ENCODE data around the gene TBX21.
A peak's percentile ranks its signal among the peaks of the same experiment; 100 is the strongest.

TBX21 gene

DNA sequence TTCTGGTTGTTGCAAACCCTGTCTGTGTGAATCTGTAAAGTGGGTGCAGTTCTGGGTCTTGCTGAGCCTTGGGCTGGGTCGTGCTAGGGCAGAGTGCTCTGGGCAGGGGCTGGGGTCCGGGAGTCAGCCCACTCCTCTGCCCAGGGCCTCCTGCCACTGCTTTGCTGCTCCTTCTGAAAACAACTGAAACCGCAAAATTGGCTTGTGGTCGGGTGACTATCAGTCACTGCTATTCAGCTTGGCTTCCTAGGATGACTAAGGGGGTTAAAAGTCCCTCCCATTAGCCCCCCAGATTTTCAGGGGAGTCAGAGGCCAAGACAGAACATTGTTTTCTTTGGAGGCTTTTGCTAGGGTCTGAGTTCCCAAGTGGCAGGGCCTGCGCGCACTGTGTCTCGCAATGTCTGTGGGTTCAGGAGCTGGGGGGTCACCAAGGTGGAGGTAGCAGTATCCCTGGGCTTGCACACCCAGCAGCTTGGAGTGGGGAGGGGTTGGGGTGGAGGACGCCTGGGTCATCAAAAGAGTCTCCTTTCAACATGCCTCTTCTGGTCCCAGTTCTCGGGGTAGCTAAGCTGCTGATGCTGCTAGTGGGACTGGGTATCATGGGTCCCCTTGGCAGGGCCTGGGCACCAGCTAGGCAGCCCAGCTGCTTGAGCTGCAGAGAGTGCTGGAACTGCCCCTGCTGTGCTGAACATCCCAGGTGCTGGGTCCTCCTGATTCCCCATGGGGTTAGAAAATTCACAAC, 13.5 kb upstream of the TBX21 start:
- H3K4me2 ChIP-seq (ENCODE audit: low read length), result no peak overlapping the region
- no peak overlapping the region for H2BK15ac ChIP-seq (replicated peaks; ENCODE audit: low read depth)
- H3K27ac ChIP-seq (ENCODE audit: low read depth, low read length), result no peak overlapping the region
- no peak overlapping the region for H3K9ac ChIP-seq (ENCODE audit: low read length)
- no peak overlapping the region for H3K23ac ChIP-seq (ENCODE audit: low read length)
- H3K79me1 ChIP-seq (ENCODE audit: low read length), result no peaks in the 10 kb centered on the region
- no peak overlapping the region for H3K18ac ChIP-seq (ENCODE audit: low read length)
- H2BK5ac ChIP-seq (ENCODE audit: low read length), result no peak overlapping the region
- H3K36me3 ChIP-seq (ENCODE audit: control insufficient read depth, insufficient read depth, low read length), result no peaks in the 10 kb centered on the region
- no peak overlapping the region for H2AK5ac ChIP-seq (ENCODE audit: low read length)
- DNase-seq, result no peak
- H3K56ac ChIP-seq (ENCODE audit: low read length), result no peak overlapping the region
- no peak overlapping the region for H3K4ac ChIP-seq (ENCODE audit: low read depth, low read length)
- H4K5ac ChIP-seq (ENCODE audit: low read length), result no peak overlapping the region
- H4K8ac ChIP-seq (ENCODE audit: low read depth, low read length), result no peak overlapping the region
- no peaks in the 10 kb centered on the region for H3K27me3 ChIP-seq (ENCODE audit: insufficient read depth, low read length, poor library complexity)
- H3K79me2 ChIP-seq (ENCODE audit: control insufficient read depth, insufficient read depth, low read length), result no peaks in the 10 kb centered on the region
- no peaks in the 10 kb centered on the region for H3K4me1 ChIP-seq (ENCODE audit: control insufficient read depth, low read depth, low read length)
- H2BK120ac ChIP-seq (ENCODE audit: low read depth, low read length), result no peak overlapping the region
- no CpG with 5 or more reads among the region's 9 CpGs for WGBS (ENCODE audit: extremely low coverage, insufficient coverage, low lambda C conversion rate)
- no peak overlapping the region for H3K4me3 ChIP-seq (ENCODE audit: low read length)

DNA sequence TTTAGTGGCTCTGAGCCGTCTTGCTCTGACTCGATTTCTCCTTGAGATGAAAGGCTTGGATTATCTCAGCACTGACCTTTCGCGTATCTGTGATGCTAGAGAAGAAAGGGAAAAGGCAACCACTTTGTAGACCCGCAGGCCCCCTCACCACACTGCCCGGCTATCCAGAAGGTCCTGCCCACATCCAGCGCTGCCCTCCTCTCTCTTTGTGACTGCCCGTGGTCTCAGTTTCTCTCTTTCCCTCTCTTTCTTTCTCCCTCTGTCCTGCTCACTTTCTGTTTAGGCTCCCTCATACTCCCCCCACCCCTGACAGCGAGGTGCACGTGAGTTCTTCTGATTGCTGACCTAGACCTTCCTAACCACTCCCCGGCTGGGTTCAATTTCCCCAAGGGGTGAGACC, 12.8 kb upstream of the TBX21 start:
- no peak overlapping the region for H2BK120ac ChIP-seq (ENCODE audit: low read depth, low read length)
- H3K4me3 ChIP-seq (ENCODE audit: low read length), result no peak overlapping the region
- no peak overlapping the region for H3K4ac ChIP-seq (ENCODE audit: low read depth, low read length)
- H3K56ac ChIP-seq (ENCODE audit: low read length), result no peak overlapping the region
- no peak overlapping the region for H2BK5ac ChIP-seq (ENCODE audit: low read length)
- H2AK5ac ChIP-seq (ENCODE audit: low read length), result no peak overlapping the region
- H3K4me2 ChIP-seq (ENCODE audit: low read length), result no peak overlapping the region
- no peak overlapping the region for H3K27ac ChIP-seq (ENCODE audit: low read depth, low read length)
- no peak overlapping the region for H3K9ac ChIP-seq (ENCODE audit: low read length)
- no peaks in the 10 kb centered on the region for H3K27me3 ChIP-seq (ENCODE audit: insufficient read depth, low read length, poor library complexity)
- H3K36me3 ChIP-seq (ENCODE audit: control insufficient read depth, insufficient read depth, low read length), result no peaks in the 10 kb centered on the region
- H3K23ac ChIP-seq (ENCODE audit: low read length), result no peak overlapping the region
- H3K79me2 ChIP-seq (ENCODE audit: control insufficient read depth, insufficient read depth, low read length), result no peaks in the 10 kb centered on the region
- H4K8ac ChIP-seq (ENCODE audit: low read depth, low read length), result no peak overlapping the region
- no peak overlapping the region for H3K18ac ChIP-seq (ENCODE audit: low read length)
- no CpG with 5 or more reads among the region's 11 CpGs for WGBS (ENCODE audit: extremely low coverage, insufficient coverage, low lambda C conversion rate)
- H3K79me1 ChIP-seq (ENCODE audit: low read length), result no peaks in the 10 kb centered on the region
- DNase-seq, result no peak
- no peak overlapping the region for H4K5ac ChIP-seq (ENCODE audit: low read length)
- H3K4me1 ChIP-seq (ENCODE audit: control insufficient read depth, low read depth, low read length), result no peaks in the 10 kb centered on the region
- no peak overlapping the region for H2BK15ac ChIP-seq (replicated peaks; ENCODE audit: low read depth)

DNA sequence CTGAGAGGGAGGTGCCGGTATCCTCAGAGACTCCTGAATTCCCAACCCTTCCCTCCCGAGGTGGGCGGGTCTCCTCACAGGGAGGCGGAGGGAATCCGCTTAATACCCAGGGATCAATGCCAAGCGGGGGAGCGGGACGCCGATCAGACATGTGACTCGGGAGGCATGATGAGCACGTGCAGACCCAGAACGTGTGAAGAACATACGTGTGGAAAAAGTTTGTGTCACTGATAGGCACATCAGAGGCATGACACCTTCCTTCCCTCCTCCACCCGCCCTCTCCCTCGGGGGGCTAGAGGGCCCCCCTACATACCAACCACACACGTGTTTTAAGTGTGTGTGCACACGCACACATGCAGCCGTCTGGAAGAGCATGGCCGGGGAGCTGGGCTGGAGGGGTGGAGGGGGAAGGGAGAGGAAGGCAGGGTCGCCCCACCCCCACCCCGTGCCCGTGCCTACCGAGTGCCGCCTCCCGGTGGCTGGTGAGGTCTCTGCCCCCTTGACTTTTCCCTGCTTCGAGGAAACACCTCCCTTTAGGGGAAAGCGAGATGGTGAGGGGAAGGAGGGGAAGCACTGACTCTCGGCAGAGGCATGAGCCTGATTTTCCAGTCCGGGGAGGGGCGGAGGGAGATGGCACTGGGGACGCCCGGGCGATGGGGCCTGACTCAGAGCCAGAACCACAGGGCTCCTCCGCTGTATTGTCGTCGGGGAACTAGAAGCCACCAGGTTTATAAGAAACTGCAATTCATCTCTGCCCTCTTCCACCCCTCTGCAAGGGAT, 12.1 kb upstream of the TBX21 start:
- no peak overlapping the region for H3K23ac ChIP-seq (ENCODE audit: low read length)
- WGBS (ENCODE audit: extremely low coverage, insufficient coverage, low lambda C conversion rate), result no CpG with 5 or more reads among the region's 36 CpGs
- H3K79me2 ChIP-seq (ENCODE audit: control insufficient read depth, insufficient read depth, low read length), result no peaks in the 10 kb centered on the region
- no peaks in the 10 kb centered on the region for H3K4me1 ChIP-seq (ENCODE audit: control insufficient read depth, low read depth, low read length)
- H3K4ac ChIP-seq (ENCODE audit: low read depth, low read length), result no peak overlapping the region
- no peak overlapping the region for H3K4me2 ChIP-seq (ENCODE audit: low read length)
- H2BK5ac ChIP-seq (ENCODE audit: low read length), result no peak overlapping the region
- no peak overlapping the region for H3K56ac ChIP-seq (ENCODE audit: low read length)
- no peak overlapping the region for H3K18ac ChIP-seq (ENCODE audit: low read length)
- no peaks in the 10 kb centered on the region for H3K27me3 ChIP-seq (ENCODE audit: insufficient read depth, low read length, poor library complexity)
- no peak overlapping the region for H2BK15ac ChIP-seq (replicated peaks; ENCODE audit: low read depth)
- H4K8ac ChIP-seq (ENCODE audit: low read depth, low read length), result no peak overlapping the region
- DNase-seq, result peak; percentile 77
- no peak overlapping the region for H3K9ac ChIP-seq (ENCODE audit: low read length)
- no peak overlapping the region for H3K27ac ChIP-seq (ENCODE audit: low read depth, low read length)
- H2BK120ac ChIP-seq (ENCODE audit: low read depth, low read length), result no peak overlapping the region
- no peak overlapping the region for H4K5ac ChIP-seq (ENCODE audit: low read length)
- H3K36me3 ChIP-seq (ENCODE audit: control insufficient read depth, insufficient read depth, low read length), result no peaks in the 10 kb centered on the region
- H2AK5ac ChIP-seq (ENCODE audit: low read length), result no peak overlapping the region
- no peaks in the 10 kb centered on the region for H3K79me1 ChIP-seq (ENCODE audit: low read length)
- H3K4me3 ChIP-seq (ENCODE audit: low read length), result no peak overlapping the region

DNA sequence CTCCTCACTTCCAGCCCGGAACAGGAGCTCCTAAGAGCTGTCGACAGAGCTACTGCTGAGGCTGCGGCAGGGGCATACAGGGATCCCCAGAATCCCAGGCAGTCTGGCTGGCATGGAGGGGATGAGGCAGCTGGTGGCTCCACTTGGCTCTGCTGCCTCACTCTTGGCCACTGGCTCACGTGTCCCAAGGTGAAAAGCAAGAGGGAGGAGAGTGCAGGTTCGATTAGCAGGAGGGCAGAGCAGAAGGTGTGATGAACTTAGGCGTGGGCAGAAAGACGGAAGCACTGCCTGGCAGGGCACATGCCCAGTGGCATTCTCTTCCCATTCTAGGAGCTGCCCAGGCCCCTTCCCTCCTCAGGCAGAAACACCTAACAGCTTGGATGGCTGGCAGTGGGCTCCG, 11.3 kb upstream of the TBX21 start:
- Histone ChIP-seq H3K79me2 (ENCODE audit: control insufficient read depth, insufficient read depth, low read length) (no peaks in the 10 kb centered on the region), H3K23ac (ENCODE audit: low read length) (no peak overlapping the region), H2BK5ac (ENCODE audit: low read length) (no peak overlapping the region), H4K8ac (ENCODE audit: low read depth, low read length) (no peak overlapping the region), H3K4me2 (ENCODE audit: low read length) (no peak overlapping the region), H3K27me3 (ENCODE audit: insufficient read depth, low read length, poor library complexity) (no peaks in the 10 kb centered on the region), H3K79me1 (ENCODE audit: low read length) (no peaks in the 10 kb centered on the region), H2BK120ac (ENCODE audit: low read depth, low read length) (no peak overlapping the region), H3K27ac (ENCODE audit: low read depth, low read length) (no peak overlapping the region), H2BK15ac (replicated peaks; ENCODE audit: low read depth) (no peak overlapping the region), H3K9ac (ENCODE audit: low read length) (no peak overlapping the region), H2AK5ac (ENCODE audit: low read length) (no peak overlapping the region), H3K56ac (ENCODE audit: low read length) (peak overlapping the region; percentile 37), H4K5ac (ENCODE audit: low read length) (no peak overlapping the region), H3K36me3 (ENCODE audit: control insufficient read depth, insufficient read depth, low read length) (no peaks in the 10 kb centered on the region), H3K4ac (ENCODE audit: low read depth, low read length) (no peak overlapping the region), H3K4me3 (ENCODE audit: low read length) (no peak overlapping the region), H3K4me1 (ENCODE audit: control insufficient read depth, low read depth, low read length) (no peaks in the 10 kb centered on the region), H3K18ac (ENCODE audit: low read length) (no peak overlapping the region)
- no CpG with 5 or more reads among the region's 8 CpGs for WGBS (ENCODE audit: extremely low coverage, insufficient coverage, low lambda C conversion rate)
- no peak for DNase-seq

DNA sequence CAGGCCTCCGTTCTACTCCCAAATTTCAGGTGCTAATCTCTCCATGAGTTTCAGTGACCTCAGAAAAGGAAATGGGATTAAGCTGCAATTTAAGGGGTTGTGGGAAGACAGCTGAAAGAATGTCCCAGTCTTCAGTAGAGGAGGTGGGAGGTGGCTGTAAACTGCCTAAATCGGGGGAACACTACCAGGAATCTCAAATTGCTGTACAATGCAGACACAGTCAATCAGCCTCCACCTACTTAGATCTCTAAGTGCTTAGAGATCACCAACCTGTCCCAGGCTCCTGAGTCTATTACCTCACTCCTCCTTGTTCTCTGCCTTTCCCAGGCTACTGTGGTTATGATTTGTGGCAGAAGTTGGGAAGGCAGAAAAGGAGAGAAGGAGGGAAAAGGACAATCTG, 8.3 kb upstream of the TBX21 start:
- Histone ChIP-seq H3K27ac (ENCODE audit: low read depth, low read length) (no peak overlapping the region), H3K4me3 (ENCODE audit: low read length) (no peak overlapping the region), H3K9ac (ENCODE audit: low read length) (no peak overlapping the region), H4K5ac (ENCODE audit: low read length) (no peak overlapping the region), H3K79me2 (ENCODE audit: control insufficient read depth, insufficient read depth, low read length) (no peaks in the 10 kb centered on the region), H3K79me1 (ENCODE audit: low read length) (no peaks in the 10 kb centered on the region), H2BK120ac (ENCODE audit: low read depth, low read length) (no peak overlapping the region), H2AK5ac (ENCODE audit: low read length) (no peak overlapping the region), H3K27me3 (ENCODE audit: insufficient read depth, low read length, poor library complexity) (no peaks in the 10 kb centered on the region), H3K4me2 (ENCODE audit: low read length) (no peak overlapping the region), H3K4me1 (ENCODE audit: control insufficient read depth, low read depth, low read length) (no peaks in the 10 kb centered on the region), H2BK5ac (ENCODE audit: low read length) (no peak overlapping the region), H3K4ac (ENCODE audit: low read depth, low read length) (no peak overlapping the region), H4K8ac (ENCODE audit: low read depth, low read length) (no peak overlapping the region), H3K36me3 (ENCODE audit: control insufficient read depth, insufficient read depth, low read length) (no peaks in the 10 kb centered on the region), H3K56ac (ENCODE audit: low read length) (no peak overlapping the region), H3K23ac (ENCODE audit: low read length) (no peak overlapping the region), H3K18ac (ENCODE audit: low read length) (no peak overlapping the region), H2BK15ac (replicated peaks; ENCODE audit: low read depth) (no peak overlapping the region)
- no peak for DNase-seq
- no CpG with 5 or more reads among the region's 2 CpGs for WGBS (ENCODE audit: extremely low coverage, insufficient coverage, low lambda C conversion rate)

All from mesendoderm (in vitro differentiated cells).